K562 (cell line): ENCODE results near the gene PRKAR1A. TPM values are rescaled to one million over a fixed set of nuclear protein-coding genes. Genes with fewer than 3 reads are reported as not detected.

Experiments
- BRD9 ChIP-seq: fragments of 450-650 bp; IDR thresholded peaks from 2 replicates; pipeline ENCODE4 v1.6.1; 2018; ENCODE audit warnings: low read depth; ENCODE audit not compliant: partially characterized antibody
- CAMTA2 ChIP-seq: fragments of 250-450 bp; sonication (Bioruptor Pico); conservative IDR thresholded peaks from 2 replicates; pipeline ENCODE4 v1.5.1; 2022
- CBFA2T3 ChIP-seq: fragments of 450-650 bp; IDR thresholded peaks from 2 replicates; pipeline ENCODE4 v1.6.1; 2017
- FOSL1 ChIP-seq: fragments of 200-800 bp; sonication (Bioruptor generic); conservative IDR thresholded peaks from 2 replicates; pipeline ENCODE4 v1.6.1; 2016; ENCODE audit warnings: missing genetic modification characterization, missing compliant biosample characterization
- HCFC1 ChIP-seq: IDR thresholded peaks from 2 replicates; pipeline ENCODE4 v1.6.1; 2012; ENCODE audit warnings: low read depth, low read length, improper control_type of control experiment
- HSF4 ChIP-seq: fragments of 250-450 bp; sonication (Bioruptor Pico); IDR thresholded peaks from 2 replicates; pipeline ENCODE4 v2.1.2; 2022; ENCODE audit warnings: mild to moderate bottlenecking, moderate library complexity, borderline replicate concordance
- KDM1A ChIP-seq, 2 experiments: fragments of 450-650 bp; IDR thresholded peaks; 2 replicates each; pipeline ENCODE4 v1.6.1; 2016; ENCODE audit warnings: mild to moderate bottlenecking in 2 of 2
- MBD2 ChIP-seq: sonication (generic); IDR thresholded peaks from 2 replicates; pipeline ENCODE4 v1.6.1; 2016; ENCODE audit warnings: low read depth, borderline replicate concordance
- MECOM ChIP-seq: fragments of 250-450 bp; sonication (Bioruptor Pico); IDR thresholded peaks from 2 replicates; pipeline ENCODE4 v1.8.0; 2022; ENCODE audit warnings: inconsistent platforms
- SMARCB1 ChIP-seq: IDR thresholded peaks from 2 replicates; pipeline ENCODE4 v1.6.1; 2011; ENCODE audit warnings: improper control_type of control experiment, low read depth; ENCODE audit not compliant: insufficient read length
- XRCC4 ChIP-seq: IDR thresholded peaks from one replicate; pipeline ENCODE4 v1.6.1; 2011; ENCODE audit not compliant: insufficient read depth, insufficient read length; ENCODE audit errors: extremely low read depth
- ZFP1 ChIP-seq: fragments of 450-650 bp; formaldehyde crosslinking; IDR thresholded peaks from 2 replicates; pipeline ENCODE4 v1.4.0; 2020; ENCODE audit warnings: mild to moderate bottlenecking, mixed read lengths
- ZNF24 ChIP-seq: fragments of 450-650 bp; IDR thresholded peaks from 2 replicates; pipeline ENCODE4 v1.6.1; 2016
- polyA plus RNA-seq, 8 experiments: library from polyadenylated mRNA; depleted of rRNA in 4 of 8; stranded (reverse) in 5 of 8; unstranded in 3 of 8; fragments of >200 nt; fragmentation: Nextera tagmentation in 2 of 8; fragmentation: Illumina TruSeq in 1 of 8; extraction: Ambion mirVana in 2 of 8; extraction: Trizol in 1 of 8; gene quantifications; 2 replicates each; pipeline versions ENCODE4 v1.2.1 to v1.2.3, GENCODE V29; 2011 to 2014; ENCODE audit warnings: inconsistent platforms in 1 of 8, missing spikeins in 1 of 8
- total RNA-seq, 7 experiments: library from RNA; depleted of rRNA in 6 of 7; stranded (reverse); fragments of >200 nt in 6 of 7; fragmentation: Illumina TruSeq in 2 of 7; extraction: Trizol in 2 of 7; gene quantifications; 2 replicates each; pipeline versions ENCODE4 v1.2.1 to v1.2.3, GENCODE V29; 2011 to 2021; ENCODE audit warnings: low replicate concordance in 1 of 7
- TF ChIP-seq, protein P1 (sequence below): sonication (generic); formaldehyde crosslinking; IDR thresholded peaks from 2 replicates; pipeline ENCODE4 v1.8.0; 2022; ENCODE audit warnings: mild to moderate bottlenecking, missing genetic modification reagents
- TF ChIP-seq, protein P2 (sequence below): fragments of 250-450 bp; sonication (Bioruptor Pico); IDR thresholded peaks from 2 replicates; pipeline ENCODE4 v1.5.0; 2021
- TF ChIP-seq, protein P3 (sequence below): fragments of 450-650 bp; IDR thresholded peaks from 2 replicates; pipeline ENCODE4 v1.6.1; 2016
- TF ChIP-seq, protein P4 (sequence below): fragments of 250-450 bp; sonication (Bioruptor Pico); IDR thresholded peaks from 2 replicates; pipeline ENCODE4 v1.8.0; 2021; ENCODE audit warnings: mild to moderate bottlenecking, moderate library complexity
- TF ChIP-seq, protein P5 (sequence below): fragments of 250-450 bp; sonication (Bioruptor Pico); IDR thresholded peaks from 2 replicates; pipeline ENCODE4 v1.4.0; 2020; ENCODE audit warnings: borderline replicate concordance

Gene PRKAR1A
- total and polyA plus RNA-seq, 9 of the 15 experiments (the other 6 are each of a cell fraction or from before 2014, with no cell fraction given): 15.0 to 95.6 (median 67.5) TPM

DNA sequence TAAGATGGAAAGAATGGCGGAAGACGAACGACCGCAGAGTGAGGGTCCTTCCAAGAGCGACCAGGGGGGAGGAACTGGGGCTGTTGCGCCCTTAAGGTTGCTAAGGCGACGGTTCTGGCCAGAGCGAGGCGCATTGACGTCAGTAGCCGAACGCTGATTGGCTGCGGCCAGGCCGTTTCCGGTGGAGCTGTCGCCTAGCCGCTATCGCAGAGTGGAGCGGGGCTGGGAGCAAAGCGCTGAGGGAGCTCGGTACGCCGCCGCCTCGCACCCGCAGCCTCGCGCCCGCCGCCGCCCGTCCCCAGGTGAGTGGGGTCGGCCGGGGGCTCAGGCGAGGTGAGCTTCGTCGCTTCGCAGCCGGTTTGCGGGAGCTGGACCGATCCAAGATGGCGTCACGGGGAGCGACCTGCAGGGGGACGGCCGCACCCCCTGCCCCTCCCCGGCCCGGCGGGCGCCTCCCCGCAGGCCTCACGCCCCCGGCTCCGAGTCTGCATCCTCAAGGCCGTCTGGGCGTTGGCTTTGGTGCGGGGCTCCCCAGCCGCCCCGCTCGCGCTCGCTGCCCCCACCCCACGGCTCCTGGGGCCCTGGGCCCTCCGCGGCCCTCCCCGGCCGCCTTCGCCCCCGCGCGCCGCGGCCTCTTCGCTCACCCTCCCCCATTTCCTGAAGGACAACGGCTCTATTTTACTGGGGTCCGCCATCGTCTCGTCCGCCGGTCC lies at the start of gene PRKAR1A (continued):
- TF ChIP-seq, protein P1, sequence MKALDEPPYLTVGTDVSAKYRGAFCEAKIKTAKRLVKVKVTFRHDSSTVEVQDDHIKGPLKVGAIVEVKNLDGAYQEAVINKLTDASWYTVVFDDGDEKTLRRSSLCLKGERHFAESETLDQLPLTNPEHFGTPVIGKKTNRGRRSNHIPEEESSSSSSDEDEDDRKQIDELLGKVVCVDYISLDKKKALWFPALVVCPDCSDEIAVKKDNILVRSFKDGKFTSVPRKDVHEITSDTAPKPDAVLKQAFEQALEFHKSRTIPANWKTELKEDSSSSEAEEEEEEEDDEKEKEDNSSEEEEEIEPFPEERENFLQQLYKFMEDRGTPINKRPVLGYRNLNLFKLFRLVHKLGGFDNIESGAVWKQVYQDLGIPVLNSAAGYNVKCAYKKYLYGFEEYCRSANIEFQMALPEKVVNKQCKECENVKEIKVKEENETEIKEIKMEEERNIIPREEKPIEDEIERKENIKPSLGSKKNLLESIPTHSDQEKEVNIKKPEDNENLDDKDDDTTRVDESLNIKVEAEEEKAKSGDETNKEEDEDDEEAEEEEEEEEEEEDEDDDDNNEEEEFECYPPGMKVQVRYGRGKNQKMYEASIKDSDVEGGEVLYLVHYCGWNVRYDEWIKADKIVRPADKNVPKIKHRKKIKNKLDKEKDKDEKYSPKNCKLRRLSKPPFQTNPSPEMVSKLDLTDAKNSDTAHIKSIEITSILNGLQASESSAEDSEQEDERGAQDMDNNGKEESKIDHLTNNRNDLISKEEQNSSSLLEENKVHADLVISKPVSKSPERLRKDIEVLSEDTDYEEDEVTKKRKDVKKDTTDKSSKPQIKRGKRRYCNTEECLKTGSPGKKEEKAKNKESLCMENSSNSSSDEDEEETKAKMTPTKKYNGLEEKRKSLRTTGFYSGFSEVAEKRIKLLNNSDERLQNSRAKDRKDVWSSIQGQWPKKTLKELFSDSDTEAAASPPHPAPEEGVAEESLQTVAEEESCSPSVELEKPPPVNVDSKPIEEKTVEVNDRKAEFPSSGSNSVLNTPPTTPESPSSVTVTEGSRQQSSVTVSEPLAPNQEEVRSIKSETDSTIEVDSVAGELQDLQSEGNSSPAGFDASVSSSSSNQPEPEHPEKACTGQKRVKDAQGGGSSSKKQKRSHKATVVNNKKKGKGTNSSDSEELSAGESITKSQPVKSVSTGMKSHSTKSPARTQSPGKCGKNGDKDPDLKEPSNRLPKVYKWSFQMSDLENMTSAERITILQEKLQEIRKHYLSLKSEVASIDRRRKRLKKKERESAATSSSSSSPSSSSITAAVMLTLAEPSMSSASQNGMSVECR (CRISPR knock-in tag): peak; percentile 48; the same call in 1 of the 2 replicates
- TF ChIP-seq MBD2 (peak; percentile 82), ZNF24 (no peak), HSF4 (CRISPR knock-in tag) (no peak), SMARCB1 (no peak), CAMTA2 (CRISPR knock-in tag) (no peak), XRCC4 (no peak), BRD9 (no peak), FOSL1 (tag) (no peak), MECOM (no peak), HCFC1 (no peak; the same call in 1 of the 2 replicates), ZFP1 (CRISPR knock-in tag) (no peak), CBFA2T3 (no peak), KDM1A (IDR thresholded peaks at IDR 0.05) (no peak)
- TF ChIP-seq, protein P2, sequence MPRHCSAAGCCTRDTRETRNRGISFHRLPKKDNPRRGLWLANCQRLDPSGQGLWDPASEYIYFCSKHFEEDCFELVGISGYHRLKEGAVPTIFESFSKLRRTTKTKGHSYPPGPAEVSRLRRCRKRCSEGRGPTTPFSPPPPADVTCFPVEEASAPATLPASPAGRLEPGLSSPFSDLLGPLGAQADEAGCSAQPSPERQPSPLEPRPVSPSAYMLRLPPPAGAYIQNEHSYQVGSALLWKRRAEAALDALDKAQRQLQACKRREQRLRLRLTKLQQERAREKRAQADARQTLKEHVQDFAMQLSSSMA (CRISPR knock-in tag): no peak
- TF ChIP-seq, protein P3, sequence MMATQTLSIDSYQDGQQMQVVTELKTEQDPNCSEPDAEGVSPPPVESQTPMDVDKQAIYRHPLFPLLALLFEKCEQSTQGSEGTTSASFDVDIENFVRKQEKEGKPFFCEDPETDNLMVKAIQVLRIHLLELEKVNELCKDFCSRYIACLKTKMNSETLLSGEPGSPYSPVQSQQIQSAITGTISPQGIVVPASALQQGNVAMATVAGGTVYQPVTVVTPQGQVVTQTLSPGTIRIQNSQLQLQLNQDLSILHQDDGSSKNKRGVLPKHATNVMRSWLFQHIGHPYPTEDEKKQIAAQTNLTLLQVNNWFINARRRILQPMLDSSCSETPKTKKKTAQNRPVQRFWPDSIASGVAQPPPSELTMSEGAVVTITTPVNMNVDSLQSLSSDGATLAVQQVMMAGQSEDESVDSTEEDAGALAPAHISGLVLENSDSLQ: peak; percentile 68
- TF ChIP-seq, protein P4, sequence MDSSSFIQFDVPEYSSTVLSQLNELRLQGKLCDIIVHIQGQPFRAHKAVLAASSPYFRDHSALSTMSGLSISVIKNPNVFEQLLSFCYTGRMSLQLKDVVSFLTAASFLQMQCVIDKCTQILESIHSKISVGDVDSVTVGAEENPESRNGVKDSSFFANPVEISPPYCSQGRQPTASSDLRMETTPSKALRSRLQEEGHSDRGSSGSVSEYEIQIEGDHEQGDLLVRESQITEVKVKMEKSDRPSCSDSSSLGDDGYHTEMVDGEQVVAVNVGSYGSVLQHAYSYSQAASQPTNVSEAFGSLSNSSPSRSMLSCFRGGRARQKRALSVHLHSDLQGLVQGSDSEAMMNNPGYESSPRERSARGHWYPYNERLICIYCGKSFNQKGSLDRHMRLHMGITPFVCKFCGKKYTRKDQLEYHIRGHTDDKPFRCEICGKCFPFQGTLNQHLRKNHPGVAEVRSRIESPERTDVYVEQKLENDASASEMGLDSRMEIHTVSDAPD (CRISPR knock-in tag): no peak
- TF ChIP-seq, protein P5, sequence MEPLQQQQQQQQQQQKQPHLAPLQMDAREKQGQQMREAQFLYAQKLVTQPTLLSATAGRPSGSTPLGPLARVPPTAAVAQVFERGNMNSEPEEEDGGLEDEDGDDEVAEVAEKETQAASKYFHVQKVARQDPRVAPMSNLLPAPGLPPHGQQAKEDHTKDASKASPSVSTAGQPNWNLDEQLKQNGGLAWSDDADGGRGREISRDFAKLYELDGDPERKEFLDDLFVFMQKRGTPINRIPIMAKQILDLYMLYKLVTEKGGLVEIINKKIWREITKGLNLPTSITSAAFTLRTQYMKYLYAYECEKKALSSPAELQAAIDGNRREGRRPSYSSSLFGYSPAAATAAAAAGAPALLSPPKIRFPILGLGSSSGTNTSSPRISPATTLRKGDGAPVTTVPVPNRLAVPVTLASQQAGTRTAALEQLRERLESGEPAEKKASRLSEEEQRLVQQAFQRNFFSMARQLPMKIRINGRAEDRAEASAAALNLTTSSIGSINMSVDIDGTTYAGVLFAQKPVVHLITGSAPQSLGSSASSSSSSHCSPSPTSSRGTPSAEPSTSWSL (CRISPR knock-in tag): no peak
